Endothelial cell of umbilical vein (primary cell): ENCODE measurements around the gene PPY. TPM values are rescaled to one million over a fixed set of nuclear protein-coding genes. Genes with fewer than 3 reads are reported as not detected.

Source experiments
- BruUV-seq: library from RNA; stranded (reverse); fragments of 400-500 nt; replicated peaks from 2 replicates; lab custom pipeline; 2021; lab: Mats Ljungman, UMichigan
- CTCF ChIA-PET: fragments of 300-600, 350-600 bp; sonication (Branson Sonifier 250); formaldehyde crosslinking; loops from one replicate; lab custom pipeline; 2021; ENCODE audit warnings: antibody characterized with exemption, inconsistent platforms; lab: Charles Lee
- POLR2A ChIA-PET: fragments of 300-600, 350-600 bp; sonication (Branson Sonifier 250); formaldehyde crosslinking; loops from one replicate; lab custom pipeline; 2021; ENCODE audit warnings: antibody characterized with exemption, inconsistent platforms; lab: Charles Lee
- DNase-seq: peaks from one replicate; pipeline ENCODE4 v3.0.0-alpha.2; 2011; ENCODE audit warnings: low read depth, low spot score
- FAIRE-seq: peaks from 2 replicates; lab custom pipeline; 2011; peaks lifted over from hg19 to GRCh38; lab: Jason Lieb, UNC
- H2AFZ ChIP-seq: 2 replicates; pipeline ENCODE4 v1.6.0; 2012; ENCODE audit warnings: low read depth, low read length, control low read depth, inconsistent platforms
- H3K27ac ChIP-seq: 2 replicates; pipeline ENCODE4 v1.5.1; 2011; ENCODE audit warnings: low read depth, mild to moderate bottlenecking, control low read depth, low read length, moderate library complexity; ENCODE audit not compliant: insufficient read depth
- H3K27me3 ChIP-seq, 2 experiments: 2 replicates each; pipeline versions ENCODE4 v1.6.0 to v1.6.1; 2011; ENCODE audit warnings: low read length in 2 of 2, mixed read lengths in 1 of 2; ENCODE audit not compliant: control insufficient read depth in 2 of 2, insufficient read depth in 2 of 2
- H3K36me3 ChIP-seq, 2 experiments: 2 replicates in 1 of 2; 3 replicates in 1 of 2; pipeline ENCODE4 v1.5.1; 2011; ENCODE audit warnings: low read length in 2 of 2, mild to moderate bottlenecking in 1 of 2, moderate library complexity in 1 of 2; ENCODE audit not compliant: control insufficient read depth in 2 of 2, insufficient read depth in 2 of 2; ENCODE audit errors: extremely low read depth in 1 of 2
- H3K4me1 ChIP-seq: 3 replicates; pipeline ENCODE4 v1.5.1; 2011; ENCODE audit warnings: mild to moderate bottlenecking, low read length; ENCODE audit not compliant: control insufficient read depth, insufficient read depth; ENCODE audit errors: extremely low read depth
- H3K4me2 ChIP-seq: 2 replicates; pipeline ENCODE4 v1.6.1; 2011; ENCODE audit warnings: low read length, control low read depth, mixed read lengths; ENCODE audit not compliant: insufficient read depth
- H3K4me3 ChIP-seq, 3 experiments: fragments of 200-600 bp in 1 of 3; sonication (generic), shearing (Covaris generic) in 1 of 3; replicated peaks in 1 of 3; 2 replicates each; pipeline ENCODE4 v1.5.1; 2011 to 2016; ENCODE audit warnings: control low read depth in 3 of 3, low read length in 3 of 3, mild to moderate bottlenecking in 2 of 3, inconsistent platforms in 1 of 3, low read depth in 1 of 3, moderate library complexity in 1 of 3; ENCODE audit not compliant: insufficient read depth in 1 of 3
- H3K79me2 ChIP-seq: 2 replicates; pipeline ENCODE4 v1.6.0; 2012; ENCODE audit warnings: low read length, inconsistent platforms; ENCODE audit not compliant: control insufficient read depth, insufficient read depth
- H3K9ac ChIP-seq: replicated peaks from 2 replicates; pipeline ENCODE3; 2011; ENCODE audit warnings: low read length, control low read depth; ENCODE audit not compliant: insufficient read depth; ENCODE audit errors: extremely low read depth
- H3K9me1 ChIP-seq: replicated peaks from 3 replicates; pipeline ENCODE4 v1.6.0; 2011; ENCODE audit warnings: mild to moderate bottlenecking, low read length; ENCODE audit not compliant: control insufficient read depth, insufficient read depth; ENCODE audit errors: extremely low read depth
- H3K9me3 ChIP-seq: replicated peaks from 2 replicates; pipeline ENCODE4 v1.5.1; 2012; ENCODE audit warnings: low read length, inconsistent platforms; ENCODE audit not compliant: control insufficient read depth, insufficient read depth
- H4K20me1 ChIP-seq: replicated peaks from 2 replicates; pipeline ENCODE3; 2011; ENCODE audit warnings: mild to moderate bottlenecking, low read length; ENCODE audit not compliant: control insufficient read depth, insufficient read depth; ENCODE audit errors: extremely low read depth
- EZH2 ChIP-seq: IDR thresholded peaks from 2 replicates; pipeline ENCODE4 v1.6.1; 2012; ENCODE audit warnings: borderline replicate concordance, low read depth, mild to moderate bottlenecking, moderate library complexity, low read length, inconsistent platforms; ENCODE audit not compliant: severe bottlenecking
- FOS ChIP-seq: IDR thresholded peaks from 2 replicates; pipeline ENCODE4 v1.6.1; 2011; ENCODE audit warnings: mild to moderate bottlenecking, low read length, moderate library complexity, borderline replicate concordance; ENCODE audit not compliant: insufficient read depth
- GATA2 ChIP-seq: IDR thresholded peaks from 2 replicates; pipeline ENCODE4 v1.7.0; 2011; ENCODE audit warnings: low read depth, mild to moderate bottlenecking, moderate library complexity, mixed read lengths, low read length; ENCODE audit not compliant: insufficient read length, insufficient read depth
- JUN ChIP-seq: IDR thresholded peaks from 2 replicates; pipeline ENCODE4 v1.6.1; 2011; ENCODE audit warnings: borderline replicate concordance, low read depth; ENCODE audit not compliant: insufficient read length, insufficient read depth
- MYC ChIP-seq: IDR thresholded peaks from one replicate; pipeline ENCODE4 v1.6.1; 2011; ENCODE audit warnings: mild to moderate bottlenecking, low read depth, low read length
- POLR2A ChIP-seq: IDR thresholded peaks from 2 replicates; pipeline ENCODE4 v1.6.1; 2012; ENCODE audit warnings: low read depth, mild to moderate bottlenecking, control low read depth, low read length
- POLR2AphosphoS5 ChIP-seq: IDR thresholded peaks from 2 replicates; pipeline ENCODE4 v1.6.1; 2012; ENCODE audit warnings: low read depth, mild to moderate bottlenecking, control low read depth, low read length, moderate library complexity; ENCODE audit not compliant: insufficient read depth
- dilution Hi-C: fragments of 300-500 bp; cut with MboI; formaldehyde crosslinking; loops from one replicate; pipeline ENCODE4 v1.15.0; 2019; ENCODE audit warnings: low sequenced_read_pairs; ENCODE audit not compliant: extremely low pct_ligation_motif_present
- intact Hi-C: fragments of 100-400 bp; cut with micrococcal nuclease; formaldehyde crosslinking; loops from one replicate; pipeline ENCODE4 v1.10.0; 2022
- polyA plus RNA-seq, 4 experiments: library from polyadenylated mRNA; depleted of rRNA in 3 of 4; stranded (reverse) in 3 of 4; unstranded in 1 of 4; fragments of >200 nt; gene quantifications; 2 replicates each; pipeline versions ENCODE4 v1.2.1 to v1.2.3, GENCODE V29; 2011 to 2012; ENCODE audit warnings: missing spikeins in 1 of 4
- total RNA-seq: library from RNA; stranded (reverse); gene quantifications from 2 replicates; pipeline ENCODE4 v1.2.3, GENCODE V29; 2021
- TF ChIP-seq, protein P1 (sequence below): IDR thresholded peaks from 2 replicates; pipeline ENCODE4 v1.6.1; 2011; ENCODE audit not compliant: insufficient read depth, insufficient read length
- TF ChIP-seq, protein P2 (sequence below), 2 donors: IDR thresholded peaks; 1 replicate in 1 of 2; 2 replicates in 1 of 2; pipeline ENCODE4 v1.5.1; 2011; ENCODE audit warnings: low read length in 2 of 2, mild to moderate bottlenecking in 2 of 2, moderate library complexity in 2 of 2, control low read depth in 1 of 2, inconsistent platforms in 1 of 2, low read depth in 1 of 2; ENCODE audit not compliant: insufficient read depth in 1 of 2; ENCODE audit errors: extremely low read depth in 1 of 2

PPY gene
- total and polyA plus RNA-seq, 2 donors (not counting 3 experiments of a cell fraction or from before 2014, with no cell fraction given), result not detected

DNA sequence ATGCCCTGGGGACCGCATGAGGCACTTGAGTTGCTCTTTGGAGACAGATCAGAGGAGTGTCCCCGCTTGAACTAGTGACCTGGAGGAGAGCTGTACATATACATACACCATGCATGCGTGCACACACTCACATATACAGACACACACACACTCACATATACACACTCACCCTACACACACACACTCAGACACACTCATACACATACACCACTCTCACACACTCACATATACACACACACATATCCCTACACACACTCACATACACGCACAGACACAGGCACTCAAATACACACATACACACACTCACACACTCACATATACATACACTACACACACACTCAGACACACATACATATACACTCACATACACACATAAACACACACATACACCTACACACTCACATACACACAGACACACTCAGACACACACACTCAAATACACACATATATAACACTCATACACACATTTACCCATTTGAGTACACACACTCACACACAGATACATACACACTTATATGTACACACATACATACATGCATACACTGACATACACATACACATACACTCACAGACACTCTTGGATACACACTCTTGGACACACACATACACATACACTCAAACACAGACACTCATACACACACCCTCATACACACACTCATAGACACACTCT is 29.5 kb downstream of the PPY start:
- Histone ChIP-seq H3K36me3 (no peaks in the 10 kb centered on the region), H3K9me3 (no peaks in the 10 kb centered on the region), H3K27ac (no peak overlapping the region), H3K9ac (no peak overlapping the region), H2AFZ (no peak overlapping the region), H3K27me3 (peaks cover 35 to 42% of the 10 kb centered on the region in 2 experiments), H3K9me1 (no peaks in the 10 kb centered on the region), H4K20me1 (no peaks in the 10 kb centered on the region), H3K79me2 (no peaks in the 10 kb centered on the region), H3K4me1 (no peaks in the 10 kb centered on the region), H3K4me2 (no peak overlapping the region), H3K4me3 (no peak overlapping the region)
- intact Hi-C loops (no loop called here), dilution Hi-C loops (no loop called here)
- FAIRE-seq (no peak), DNase-seq (no peak)
- ChIA-PET CTCF (no interaction called here), POLR2A (no interaction called here)
- TF ChIP-seq POLR2A, result no peak
- TF ChIP-seq FOS, result no peak
- no peak for TF ChIP-seq POLR2AphosphoS5
- no peak for TF ChIP-seq JUN
- TF ChIP-seq GATA2, result no peak
- TF ChIP-seq, protein P1, sequence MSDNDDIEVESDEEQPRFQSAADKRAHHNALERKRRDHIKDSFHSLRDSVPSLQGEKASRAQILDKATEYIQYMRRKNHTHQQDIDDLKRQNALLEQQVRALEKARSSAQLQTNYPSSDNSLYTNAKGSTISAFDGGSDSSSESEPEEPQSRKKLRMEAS, result no peak
- TF ChIP-seq MYC, result no peak
- TF ChIP-seq, protein P2, sequence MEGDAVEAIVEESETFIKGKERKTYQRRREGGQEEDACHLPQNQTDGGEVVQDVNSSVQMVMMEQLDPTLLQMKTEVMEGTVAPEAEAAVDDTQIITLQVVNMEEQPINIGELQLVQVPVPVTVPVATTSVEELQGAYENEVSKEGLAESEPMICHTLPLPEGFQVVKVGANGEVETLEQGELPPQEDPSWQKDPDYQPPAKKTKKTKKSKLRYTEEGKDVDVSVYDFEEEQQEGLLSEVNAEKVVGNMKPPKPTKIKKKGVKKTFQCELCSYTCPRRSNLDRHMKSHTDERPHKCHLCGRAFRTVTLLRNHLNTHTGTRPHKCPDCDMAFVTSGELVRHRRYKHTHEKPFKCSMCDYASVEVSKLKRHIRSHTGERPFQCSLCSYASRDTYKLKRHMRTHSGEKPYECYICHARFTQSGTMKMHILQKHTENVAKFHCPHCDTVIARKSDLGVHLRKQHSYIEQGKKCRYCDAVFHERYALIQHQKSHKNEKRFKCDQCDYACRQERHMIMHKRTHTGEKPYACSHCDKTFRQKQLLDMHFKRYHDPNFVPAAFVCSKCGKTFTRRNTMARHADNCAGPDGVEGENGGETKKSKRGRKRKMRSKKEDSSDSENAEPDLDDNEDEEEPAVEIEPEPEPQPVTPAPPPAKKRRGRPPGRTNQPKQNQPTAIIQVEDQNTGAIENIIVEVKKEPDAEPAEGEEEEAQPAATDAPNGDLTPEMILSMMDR (IDR thresholded peaks at IDR 0.05; ENCODE audit: extremely low read depth in 1 of 2, insufficient read depth in 1 of 2, low read depth in 1 of 2, low read length in 2 of 2), result no peak
- no peak for TF ChIP-seq EZH2
- BruUV-seq, result no TSS peak
